HG03280 (cell line): ENCODE results near the gene HACD3.
"Not testable (repeated sequence)": the region's sequence is repeated elsewhere in the genome, so short reads cannot be mapped to it uniquely, and the experiment has no call there.

Experiments used
- ATAC-seq: cut with Tn5 transposase; IDR thresholded peaks from one replicate; pipeline ENCODE4 v1.9.1; 2021; ENCODE audit warnings: mild to moderate bottlenecking, moderate library complexity; ENCODE audit not compliant: unreplicated experiment

HACD3 gene

GRCh38 chr15:65547841-65548240 lies 17.6 kb downstream of the HACD3 start:
- ATAC-seq, result no peak

- not testable (repeated sequence) for ATAC-seq
Measured at GRCh38 chr15:65549288-65549687, 19.0 kb downstream of the HACD3 start.

GRCh38 chr15:65550681-65551098 lies 20.4 kb downstream of the HACD3 start:
- ATAC-seq, result no peak

- ATAC-seq, result no peak
Measured at GRCh38 chr15:65551183-65551582, 20.9 kb downstream of the HACD3 start.

GRCh38 chr15:65552851-65553250 lies 22.6 kb downstream of the HACD3 start:
- not testable (repeated sequence) for ATAC-seq

- no peak for ATAC-seq
Measured at GRCh38 chr15:65553691-65554090, 23.4 kb downstream of the HACD3 start.

GRCh38 chr15:65556622-65557021 lies 26.4 kb downstream of the HACD3 start:
- ATAC-seq, result no peak

GRCh38 chr15:65558336-65558735 lies 28.1 kb downstream of the HACD3 start:
- no peak for ATAC-seq

GRCh38 chr15:65558997-65559760 lies 28.9 kb downstream of the HACD3 start:
- no peak for ATAC-seq

- no peak for ATAC-seq
Measured at GRCh38 chr15:65559941-65560340, 29.7 kb downstream of the HACD3 start.

- ATAC-seq, result no peak
Measured at GRCh38 chr15:65561934-65562333, 31.7 kb downstream of the HACD3 start.

- no peak for ATAC-seq
Measured at GRCh38 chr15:65569728-65570127, 39.5 kb downstream of the HACD3 start.

GRCh38 chr15:65571971-65572370 lies 41.7 kb downstream of the HACD3 start:
- no peak for ATAC-seq

GRCh38 chr15:65576664-65577063 lies 46.4 kb downstream of the HACD3 start:
- no peak for ATAC-seq

- ATAC-seq, result no peak
Measured at GRCh38 chr15:65577129-65577996, 47.1 kb downstream of the HACD3 start.

GRCh38 chr15:65578904-65579728 lies 48.9 kb downstream of the HACD3 start:
- ATAC-seq, result no peak

- no peak for ATAC-seq
Measured at GRCh38 chr15:65579762-65580161, 49.5 kb downstream of the HACD3 start.

GRCh38 chr15:65580287-65580686 lies 50.0 kb downstream of the HACD3 start:
- no peak for ATAC-seq

- peak; percentile 48 for ATAC-seq
Measured at GRCh38 chr15:65583701-65584100, 53.4 kb downstream of the HACD3 start.

GRCh38 chr15:65584241-65584640 lies 54.0 kb downstream of the HACD3 start:
- no peak for ATAC-seq

GRCh38 chr15:65587094-65587493 lies 56.8 kb downstream of the HACD3 start:
- ATAC-seq, result no peak
